Activated CD8-positive, alpha-beta T cell treated with anti-CD3 and anti-CD28 coated beads for 36 hours (primary cell): ENCODE measurements around the gene AFAP1L1. TPM values are rescaled to one million over a fixed set of nuclear protein-coding genes. Genes with fewer than 3 reads are reported as not detected.

Experiments
- ATAC-seq: fragments of 200-7000 bp; cut with Tn5 transposase; one replicate; pipeline ENCODE4 v1.10.0; 2021; ENCODE audit warnings: mild to moderate bottlenecking, moderate library complexity
- CTCF ChIA-PET: fragments of 350-600 bp; sonication (Branson Sonifier 250); formaldehyde crosslinking; loops from one replicate; lab custom pipeline; 2021; ENCODE audit warnings: antibody characterized with exemption; lab: Charles Lee
- POLR2A ChIA-PET: fragments of 350-600 bp; sonication (Branson Sonifier 250); formaldehyde crosslinking; loops from one replicate; lab custom pipeline; 2021; ENCODE audit warnings: antibody characterized with exemption; lab: Charles Lee
- DNase-seq: peaks from one replicate; pipeline ENCODE4 v3.0.0-alpha.2; 2020
- H3K27ac Mint-ChIP-seq: one replicate; pipeline ENCODE4 v1.8.0; 2021; ENCODE audit warnings: mild to moderate bottlenecking, mixed read lengths
- H3K27me3 Mint-ChIP-seq: one replicate; pipeline ENCODE4 v1.8.0; 2021; ENCODE audit warnings: mixed read lengths
- H3K36me3 Mint-ChIP-seq: one replicate; pipeline ENCODE4 v1.8.0; 2021; ENCODE audit warnings: low read depth, mixed read lengths
- H3K4me1 Mint-ChIP-seq: one replicate; pipeline ENCODE4 v1.8.0; 2021; ENCODE audit warnings: low read depth, mixed read lengths
- H3K4me3 Mint-ChIP-seq: one replicate; pipeline ENCODE4 v1.8.0; 2021; ENCODE audit warnings: mild to moderate bottlenecking, moderate library complexity, mixed read lengths
- H3K9me3 Mint-ChIP-seq: one replicate; pipeline ENCODE4 v1.8.0; 2021; ENCODE audit warnings: mixed read lengths
- CTCF ChIP-seq: fragments of 200-600 bp; IDR thresholded peaks from one replicate; pipeline ENCODE4 v1.8.0; 2022; ENCODE audit warnings: antibody characterized with exemption, mild to moderate bottlenecking
- intact Hi-C: fragments of 100-400 bp; cut with micrococcal nuclease; formaldehyde crosslinking; loops from one replicate; pipeline ENCODE4 v1.10.0; 2022
- total RNA-seq, 2 experiments: library from RNA; stranded (reverse); gene quantifications; one replicate each; pipeline ENCODE4 v1.2.3, GENCODE V29; 2021

AFAP1L1 gene
- total RNA-seq, 2 experiments from 2014 or later, result 1.3 to 1.6 TPM

DNA sequence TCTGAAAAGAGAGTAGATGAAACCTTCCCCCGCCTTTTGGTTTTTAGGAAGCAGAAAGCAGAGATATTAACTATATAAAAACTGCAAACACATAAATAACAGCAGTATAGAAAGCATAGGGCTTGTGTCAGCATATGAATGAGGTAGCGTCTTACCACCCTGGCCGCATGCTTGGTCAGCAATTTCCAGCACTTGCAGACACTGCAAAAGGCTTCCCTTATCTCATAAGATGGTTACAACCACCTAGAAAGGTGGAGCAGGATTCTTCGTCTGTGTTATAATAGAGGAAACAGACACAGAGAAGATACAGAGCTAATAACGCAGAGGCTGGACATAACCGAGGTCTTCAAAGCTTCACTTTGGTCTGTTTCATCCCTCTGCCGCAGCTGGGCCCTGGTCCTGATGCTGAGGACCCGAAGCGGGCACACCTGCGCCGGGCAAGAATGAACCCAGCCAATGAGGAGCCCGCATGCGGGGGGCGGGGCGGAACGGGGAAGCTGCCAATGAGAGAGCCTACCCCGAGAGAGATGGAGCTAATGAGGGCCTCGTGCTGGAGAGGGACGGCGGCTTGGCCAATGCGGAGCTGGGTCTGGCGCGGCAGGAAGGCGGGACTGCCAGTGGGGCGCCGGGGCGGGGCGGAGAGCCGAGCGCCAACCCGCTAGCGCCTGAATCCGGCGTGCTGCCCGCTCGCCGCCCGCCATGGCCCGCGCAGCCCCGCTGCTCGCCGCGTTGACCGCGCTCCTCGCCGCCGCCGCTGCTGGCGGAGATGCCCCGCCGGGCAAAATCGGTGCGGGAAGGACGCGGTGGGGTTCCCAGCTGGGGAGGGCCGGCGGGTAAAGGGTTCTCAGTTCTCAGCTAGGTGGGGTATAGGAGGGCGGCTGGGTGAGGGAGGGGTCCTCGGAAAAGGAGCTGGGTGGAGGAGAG, 86.0 kb downstream of the AFAP1L1 start, which contains the start of gene PCYOX1L:
PCYOX1L (plus strand) TSS at position 677 of the 924 bp plus-strand sequence; CDS start at position 700, 23 bp downstream.
- Mint-ChIP-seq H3K9me3 (no peaks in the 10 kb centered on the region), H3K27me3 (no peaks in the 10 kb centered on the region), H3K27ac (peak within 1 kb of the TSS; percentile 87), H3K4me1 (peaks cover 57% of the 10 kb centered on the region), H3K36me3 (peaks cover 35% of the 10 kb centered on the region), H3K4me3 (peak within 1 kb of the TSS; percentile 96)
- no peak for TF ChIP-seq CTCF
- ChIA-PET CTCF (interaction anchor here (0.9 to 14.8 kb wide), 8 partner anchors 9 to 207 kb away, joined by 3 to 163 read pairs (median 5); partner anchors contain the start of genes CSNK1A1 and GRPEL2), POLR2A (interaction anchor here (0.6 to 9.1 kb wide), 10 partner anchors 8 to 400 kb away, joined by 3 to 82 read pairs (median 3); partner anchors contain the start of gene GRPEL2)
- peak; percentile 95 for DNase-seq
- intact Hi-C loops, result no loop called here
- peak; percentile 99 for ATAC-seq

DNA sequence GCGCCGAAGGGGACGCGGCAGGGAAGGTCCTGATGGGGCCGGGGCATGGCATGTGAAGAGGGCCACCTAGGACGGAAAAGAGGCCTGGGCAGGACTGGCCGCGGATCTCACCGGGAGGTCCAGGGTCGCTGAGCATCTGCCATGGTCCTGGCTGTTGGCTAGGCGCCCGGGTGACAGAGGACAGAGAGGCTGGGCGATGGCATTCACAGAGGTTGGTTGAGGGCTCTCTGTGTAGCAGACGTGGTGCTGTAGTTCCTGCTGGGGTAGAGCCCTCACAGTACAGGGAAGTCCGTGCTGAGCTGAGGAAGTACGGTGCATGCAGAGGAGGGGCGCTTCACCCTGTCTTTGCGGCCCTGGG, 86.6 kb downstream of the AFAP1L1 start:
- POLR2A ChIA-PET, result interaction anchor here (0.8 to 9.1 kb wide), 7 partner anchors 9 to 63 kb away, joined by 3 to 82 read pairs (median 4); partner anchors contain the start of gene GRPEL2
- H3K27ac Mint-ChIP-seq, result peak overlapping the region; percentile 87
- no peaks in the 10 kb centered on the region for H3K9me3 Mint-ChIP-seq
- ATAC-seq, result peak; percentile 8
- peaks cover 56% of the 10 kb centered on the region for H3K4me1 Mint-ChIP-seq
- H3K36me3 Mint-ChIP-seq, result peaks cover 34% of the 10 kb centered on the region
- no peak for TF ChIP-seq CTCF
- CTCF ChIA-PET, result interaction anchor here (0.6 to 14.8 kb wide), 6 partner anchors 11 to 278 kb away, joined by 3 to 163 read pairs (median 4); partner anchors contain the start of genes CSNK1A1 and GRPEL2
- intact Hi-C loops, result no loop called here
- H3K27me3 Mint-ChIP-seq, result no peaks in the 10 kb centered on the region
- DNase-seq, result peak; percentile 39
- H3K4me3 Mint-ChIP-seq, result peak overlapping the region; percentile 96

DNA sequence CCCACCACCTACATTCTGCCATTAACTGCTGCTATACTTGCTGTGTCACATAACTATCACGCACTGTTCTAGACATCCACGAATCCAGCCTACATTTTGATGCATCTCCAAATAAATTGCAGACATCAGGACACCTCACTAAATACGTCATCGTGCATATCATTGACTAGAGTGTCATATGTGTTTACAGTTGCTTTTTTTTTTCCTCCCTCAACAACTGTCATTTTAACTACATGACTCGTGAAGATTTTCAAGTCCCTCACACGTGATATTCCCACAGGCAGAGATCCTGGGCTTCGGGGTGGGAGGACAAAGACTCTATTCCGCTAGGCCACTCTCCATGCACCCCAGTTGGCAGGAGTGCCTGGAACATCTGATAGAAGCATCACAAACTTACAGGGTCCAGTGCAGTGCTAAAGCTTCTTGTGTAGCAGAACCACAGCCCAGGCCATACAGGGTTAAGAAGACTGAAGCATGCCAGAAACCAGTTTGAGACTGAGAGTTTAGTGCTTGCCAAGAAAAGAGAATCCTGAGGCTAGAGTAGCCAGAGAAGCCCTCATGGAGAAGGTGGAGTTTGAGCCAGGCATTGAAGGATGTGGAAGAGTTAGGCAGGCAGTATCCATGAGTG, 87.3 kb downstream of the AFAP1L1 start:
- ChIA-PET CTCF (interaction anchor here (0.6 to 14.8 kb wide), 3 partner anchors 10 to 277 kb away, joined by 4 to 163 read pairs (median 13); partner anchors contain the start of gene GRPEL2), POLR2A (interaction anchor here (0.8 to 9.1 kb wide), 6 partner anchors 9 to 64 kb away, joined by 3 to 82 read pairs (median 4); partner anchors contain the start of gene GRPEL2)
- intact Hi-C loops, result no loop called here
- no peak for ATAC-seq
- Mint-ChIP-seq H3K4me1 (peaks cover 52% of the 10 kb centered on the region), H3K4me3 (peak overlapping the region; percentile 96), H3K9me3 (no peaks in the 10 kb centered on the region), H3K27ac (peak overlapping the region; percentile 87), H3K36me3 (peaks cover 27% of the 10 kb centered on the region), H3K27me3 (no peaks in the 10 kb centered on the region)
- DNase-seq, result no peak
- TF ChIP-seq CTCF, result no peak

DNA sequence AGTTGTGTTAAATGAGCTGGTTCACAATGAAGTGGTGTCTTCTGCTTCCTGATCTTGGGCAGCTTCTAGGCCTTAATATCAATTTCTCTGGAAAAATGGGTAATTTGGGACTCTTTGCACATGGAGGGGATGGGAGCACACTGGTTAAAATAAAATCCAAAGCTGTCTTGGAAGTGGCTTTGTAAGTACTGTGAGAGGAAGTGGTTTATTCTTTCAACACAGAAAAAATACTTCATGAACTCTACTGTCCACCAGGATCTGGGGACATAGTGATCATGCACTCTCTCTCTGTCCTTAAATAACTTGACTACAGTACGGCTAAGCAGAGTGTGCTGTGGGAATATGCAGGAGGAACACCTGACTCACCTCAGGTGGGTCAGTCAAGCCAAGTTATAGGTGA, 88.6 kb downstream of the AFAP1L1 start:
- ChIA-PET CTCF (interaction anchor here (0.7 to 14.8 kb wide), 5 partner anchors 9 to 205 kb away, joined by 3 to 163 read pairs (median 3); no protein-coding TSS in a partner anchor), POLR2A (interaction anchor here (1.2 to 9.1 kb wide), 3 partner anchors 11 to 25 kb away, joined by 3 to 82 read pairs (median 4); partner anchors contain the start of gene GRPEL2)
- peaks cover 16% of the 10 kb centered on the region for H3K36me3 Mint-ChIP-seq
- ATAC-seq (no peak), DNase-seq (no peak)
- no peak overlapping the region for H3K4me3 Mint-ChIP-seq
- H3K4me1 Mint-ChIP-seq, result peaks cover 43% of the 10 kb centered on the region
- no peak for TF ChIP-seq CTCF
- no peaks in the 10 kb centered on the region for H3K9me3 Mint-ChIP-seq
- intact Hi-C loops, result no loop called here
- H3K27me3 Mint-ChIP-seq, result no peaks in the 10 kb centered on the region
- H3K27ac Mint-ChIP-seq, result peak overlapping the region; percentile 73
